Measurements from ENCODE around the gene PERM1.

The PERM1 gene

DNA sequence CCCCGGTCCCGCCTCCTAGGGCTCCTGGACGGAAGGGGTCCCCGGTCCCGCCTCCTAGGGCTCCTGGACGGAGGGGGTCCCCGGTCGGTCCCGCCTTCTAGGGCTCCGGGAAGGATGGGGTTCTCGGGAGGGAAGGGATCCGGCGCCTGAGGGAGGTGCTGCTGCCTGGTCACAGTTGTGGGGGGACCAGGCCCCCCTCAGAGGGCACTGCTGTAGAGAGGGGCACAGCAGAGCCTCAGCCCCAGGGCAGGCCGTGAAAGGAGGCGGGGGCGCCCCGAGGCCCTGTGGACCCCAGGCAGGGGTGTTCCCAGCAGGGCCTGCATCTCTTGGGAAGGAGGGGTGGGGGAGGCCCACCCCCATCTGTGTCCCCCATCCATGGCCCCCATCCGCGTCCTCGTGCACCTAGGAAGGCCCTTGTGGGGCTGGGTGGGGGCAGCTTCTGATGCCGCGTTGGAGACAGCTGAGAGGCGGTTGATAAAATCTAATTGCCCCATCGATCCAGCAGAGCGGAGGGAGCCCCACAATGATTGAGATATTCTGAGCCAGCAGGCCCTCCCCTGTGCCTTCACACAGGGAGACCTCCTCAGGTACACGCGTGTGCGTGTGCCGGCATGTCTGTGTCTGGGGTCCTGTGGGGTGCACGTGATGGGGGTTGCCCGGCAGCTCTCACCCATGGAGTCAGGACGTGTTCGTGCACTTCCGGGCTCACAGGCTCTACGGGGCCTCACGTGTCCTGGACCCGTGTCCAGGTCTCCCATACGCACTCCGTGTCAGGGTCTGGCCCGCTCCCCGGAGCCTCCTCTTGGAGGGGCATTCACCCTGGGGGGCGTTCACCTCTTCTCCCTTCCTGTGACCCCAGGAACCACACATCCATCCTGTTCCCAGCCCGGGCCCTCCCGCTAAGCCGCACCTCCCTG lies 45.3 kb downstream of the PERM1 start:
- Histone ChIP-seq H3K27me3 (peaks cover 69 to 89% (median 83%) of the 10 kb centered on the region in 11 experiments), H3K9me3 (replicated peaks in 1 of 11) (no peaks in the 10 kb centered on the region), H4K20me1 (peaks cover 0 to 86% (median 71%) of the 10 kb centered on the region in 11 experiments; a peak in 19 of 22 replicates), H3K9ac (no peak overlapping the region), H3K4me1 (peaks cover 24 to 79% (median 74%) of the 10 kb centered on the region in 10 experiments; a peak in 19 of 20 replicates), H3K4me2 (peak overlapping the region in 8 of 11 experiments; percentile 35 to 63 (median 53); a peak in 13 of 22 replicates), H3K4me3 (no peak overlapping the region), H3K27ac (no peak overlapping the region), H3K36me3 (no peaks in the 10 kb centered on the region)
- no peak for TF ChIP-seq Cebpa-rat (IDR thresholded peaks at IDR 0.05)

DNA sequence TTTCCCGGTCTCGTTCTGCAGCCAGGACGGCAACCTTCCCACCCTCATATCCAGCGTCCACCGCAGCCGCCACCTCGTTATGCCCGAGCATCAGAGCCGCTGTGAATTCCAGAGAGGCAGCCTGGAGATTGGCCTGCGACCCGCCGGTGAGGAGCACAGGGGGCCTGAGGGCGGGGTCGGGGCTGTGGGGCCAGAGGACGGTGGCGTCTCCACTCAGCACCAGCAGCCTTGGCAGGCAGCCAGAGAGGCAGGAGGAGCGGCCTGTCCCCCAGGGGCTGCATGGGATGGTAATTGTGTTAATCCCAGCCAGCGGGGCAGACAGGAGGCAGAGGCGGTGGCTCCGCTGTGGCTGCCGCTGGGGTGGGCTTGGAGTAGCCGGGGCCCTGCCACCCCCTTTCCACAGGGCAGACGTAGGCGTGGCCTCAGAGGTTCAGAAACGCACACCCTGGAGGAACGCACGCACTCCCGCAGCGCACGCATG lies 46.1 kb downstream of the PERM1 start:
- H4K20me1 ChIP-seq, result peaks cover 0 to 86% (median 64%) of the 10 kb centered on the region in 11 experiments; a peak in 19 of 22 replicates
- H3K9ac ChIP-seq, result no peak overlapping the region
- H3K4me2 ChIP-seq, result peak overlapping the region in 8 of 11 experiments; percentile 35 to 63 (median 53); a peak in 15 of 22 replicates
- TF ChIP-seq Cebpa-rat (IDR thresholded peaks at IDR 0.05), result no peak
- H3K4me1 ChIP-seq, result peaks cover 15 to 78% (median 73%) of the 10 kb centered on the region in 10 experiments; a peak in 19 of 20 replicates
- peaks cover 61 to 86% (median 75%) of the 10 kb centered on the region in 11 experiments for H3K27me3 ChIP-seq
- no peak overlapping the region for H3K27ac ChIP-seq
- no peak overlapping the region for H3K4me3 ChIP-seq
- H3K36me3 ChIP-seq, result no peaks in the 10 kb centered on the region
- no peaks in the 10 kb centered on the region for H3K9me3 ChIP-seq (replicated peaks in 1 of 11)

DNA sequence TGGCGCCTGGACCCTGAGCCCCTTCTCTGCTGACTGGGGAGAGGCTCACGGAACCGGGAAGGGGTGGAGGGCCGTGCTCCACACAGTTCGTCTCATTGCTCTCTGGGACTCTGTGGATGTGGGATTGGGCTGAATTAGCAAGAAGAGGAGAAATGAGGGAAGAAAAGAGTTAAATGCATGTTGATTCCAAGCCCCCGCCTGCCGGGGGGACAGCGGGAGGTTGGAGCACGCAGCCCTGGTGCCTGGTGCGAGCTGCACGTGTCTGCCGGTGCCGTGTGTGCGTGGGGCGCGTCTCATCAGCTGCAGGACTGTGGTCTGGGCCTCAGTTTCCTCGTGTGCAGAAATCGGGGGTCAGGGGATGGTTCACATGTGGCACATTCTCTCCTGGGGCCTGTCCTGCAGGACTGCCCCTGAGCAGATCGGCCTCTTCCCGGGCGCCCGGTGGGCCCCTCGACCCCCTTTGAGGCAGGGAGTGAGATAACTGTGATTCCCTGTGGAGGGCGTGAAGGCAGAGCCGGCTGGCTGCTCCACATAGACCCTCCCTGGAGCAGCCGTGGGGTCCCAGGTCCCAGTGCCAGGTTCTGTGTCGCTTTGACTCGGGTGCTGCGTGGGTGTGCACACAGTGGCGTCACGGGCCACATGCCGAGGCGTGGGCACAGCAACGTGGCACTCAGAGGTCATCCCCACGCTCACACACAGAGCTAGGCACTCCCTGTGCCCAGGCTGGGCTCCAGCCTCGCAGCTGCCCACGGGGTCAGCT lies 46.7 kb downstream of the PERM1 start:
- H3K4me3 ChIP-seq, result no peak overlapping the region
- peaks cover 9 to 78% (median 73%) of the 10 kb centered on the region in 10 experiments; a peak in 19 of 20 replicates for H3K4me1 ChIP-seq
- peaks cover 0 to 86% (median 58%) of the 10 kb centered on the region in 11 experiments; a peak in 18 of 22 replicates for H4K20me1 ChIP-seq
- H3K27ac ChIP-seq, result no peak overlapping the region
- no peak overlapping the region for H3K9ac ChIP-seq
- H3K36me3 ChIP-seq, result no peaks in the 10 kb centered on the region
- H3K27me3 ChIP-seq, result peaks cover 55 to 85% (median 69%) of the 10 kb centered on the region in 11 experiments
- TF ChIP-seq Cebpa-rat (IDR thresholded peaks at IDR 0.05), result no peak
- no peaks in the 10 kb centered on the region for H3K9me3 ChIP-seq (replicated peaks in 1 of 11)
- H3K4me2 ChIP-seq, result peak overlapping the region in 7 of 11 experiments; percentile 35 to 63 (median 54); a peak in 11 of 22 replicates

DNA sequence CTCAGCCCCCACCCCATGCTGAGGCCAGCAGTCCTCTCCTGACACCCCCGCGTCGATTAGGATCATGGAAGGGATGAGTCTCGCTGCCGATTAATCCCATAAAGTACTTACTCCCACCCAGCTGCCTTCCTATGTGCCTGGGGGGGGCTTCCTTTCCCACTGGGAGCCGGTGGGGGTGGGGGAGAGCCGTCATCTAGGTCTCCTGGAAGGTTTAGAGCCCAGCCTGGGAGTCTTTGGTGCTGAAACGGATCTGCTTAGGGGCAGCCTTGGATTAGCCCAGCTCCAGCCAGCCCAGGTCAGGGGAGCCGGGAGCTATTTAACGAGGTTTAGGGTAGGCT lies 48.3 kb downstream of the PERM1 start:
- no peak overlapping the region for H3K4me3 ChIP-seq
- H3K9ac ChIP-seq, result no peak overlapping the region
- peaks cover 41 to 84% (median 62%) of the 10 kb centered on the region in 11 experiments for H3K27me3 ChIP-seq
- peaks cover 4 to 68% (median 58%) of the 10 kb centered on the region in 10 experiments; a peak in 18 of 20 replicates for H3K4me1 ChIP-seq
- H3K9me3 ChIP-seq (replicated peaks in 1 of 11), result no peaks in the 10 kb centered on the region
- H3K4me2 ChIP-seq, result peak overlapping the region in 6 of 11 experiments; percentile 81 to 96 (median 86); a peak in 10 of 22 replicates
- TF ChIP-seq Cebpa-rat (IDR thresholded peaks at IDR 0.05), result no peak
- H3K27ac ChIP-seq, result no peak overlapping the region
- H3K36me3 ChIP-seq, result no peaks in the 10 kb centered on the region
- H4K20me1 ChIP-seq, result peaks cover 0 to 86% (median 50%) of the 10 kb centered on the region in 11 experiments; a peak in 18 of 22 replicates

DNA sequence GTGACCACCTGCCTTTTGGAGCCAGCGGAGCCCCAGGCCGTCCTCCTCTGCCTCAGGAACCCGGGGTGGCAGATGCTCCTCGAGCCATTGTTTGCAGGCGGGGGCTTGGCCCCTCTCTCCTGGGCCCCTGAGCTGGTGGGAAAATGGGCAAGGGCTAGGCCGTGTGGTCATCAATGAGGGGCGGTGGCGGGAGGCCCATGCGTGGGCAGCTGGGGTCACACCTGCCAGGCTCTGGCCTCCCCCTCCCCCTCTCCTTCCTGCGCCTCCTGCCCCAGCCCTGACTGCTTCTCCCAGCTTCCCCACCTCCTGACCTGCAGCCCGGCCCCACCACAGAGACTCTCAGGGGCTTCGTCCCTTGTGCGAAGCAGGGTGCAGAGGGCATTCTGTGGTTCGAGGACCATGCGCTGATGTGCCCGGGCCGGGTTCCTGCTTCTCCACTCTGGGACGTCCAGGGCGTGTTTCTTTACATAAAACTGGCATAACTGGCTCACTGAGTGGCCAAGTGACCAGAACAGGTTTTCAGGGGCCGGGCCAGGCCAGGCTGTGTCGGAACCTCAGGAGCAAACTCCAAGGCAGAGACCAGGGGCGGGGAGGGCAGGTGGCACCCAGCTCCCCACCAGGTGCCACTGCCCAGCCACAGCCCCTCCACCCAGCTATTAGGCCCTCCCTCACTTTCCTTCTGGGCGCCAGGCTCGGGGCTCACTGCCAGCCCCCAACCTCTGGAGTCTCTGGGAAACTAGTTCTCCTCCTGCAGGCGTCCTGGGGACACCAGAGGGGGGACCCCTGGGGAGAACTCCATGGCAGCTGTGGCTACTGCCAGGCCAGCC lies 48.9 kb downstream of the PERM1 start:
- H3K9ac ChIP-seq, result no peak overlapping the region
- H3K9me3 ChIP-seq (replicated peaks in 1 of 11), result no peaks in the 10 kb centered on the region
- no peak overlapping the region for H3K27ac ChIP-seq
- no peaks in the 10 kb centered on the region for H3K36me3 ChIP-seq
- H3K27me3 ChIP-seq, result peaks cover 40 to 83% (median 61%) of the 10 kb centered on the region in 11 experiments
- H3K4me1 ChIP-seq, result peaks cover 4 to 65% (median 52%) of the 10 kb centered on the region in 10 experiments; a peak in 18 of 20 replicates
- peaks cover 0 to 86% (median 44%) of the 10 kb centered on the region in 11 experiments; a peak in 18 of 22 replicates for H4K20me1 ChIP-seq
- no peak for TF ChIP-seq Cebpa-rat (IDR thresholded peaks at IDR 0.05)
- no peak overlapping the region for H3K4me3 ChIP-seq
- peak overlapping the region in 8 of 11 experiments; percentile 69 to 96 (median 86); a peak in 17 of 22 replicates for H3K4me2 ChIP-seq

DNA sequence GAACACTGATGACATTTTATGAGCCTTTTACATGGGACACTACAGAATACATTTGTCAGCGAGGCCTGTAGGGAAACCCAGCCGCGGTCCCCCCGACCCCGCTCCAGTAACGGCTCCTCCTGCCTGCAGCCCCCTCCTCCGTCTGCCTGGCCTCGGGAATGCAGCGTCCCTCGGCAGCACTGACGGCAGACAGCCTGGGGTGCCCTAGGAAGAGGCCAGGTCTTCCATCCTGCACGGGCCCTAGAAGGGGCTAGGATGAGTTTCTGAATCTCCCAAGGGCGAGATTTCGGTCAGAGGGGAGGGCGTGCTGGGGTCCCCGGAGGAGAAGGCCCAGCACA lies 49.8 kb downstream of the PERM1 start:
- Histone ChIP-seq H3K4me1 (peaks cover 4 to 67% (median 49%) of the 10 kb centered on the region in 10 experiments; a peak in 18 of 20 replicates), H3K27me3 (peaks cover 48 to 88% (median 64%) of the 10 kb centered on the region in 11 experiments), H4K20me1 (peaks cover 0 to 88% (median 46%) of the 10 kb centered on the region in 11 experiments; a peak in 18 of 22 replicates), H3K9ac (peak overlapping the region in 2 of 11 experiments; percentile 24 to 27; a peak in 1 of 22 replicates), H3K9me3 (replicated peaks in 1 of 11) (no peaks in the 10 kb centered on the region), H3K4me2 (peak overlapping the region; percentile 29 to 96 (median 81); a peak in 20 of 22 replicates), H3K36me3 (no peaks in the 10 kb centered on the region), H3K27ac (no peak overlapping the region), H3K4me3 (no peak overlapping the region)
- TF ChIP-seq Cebpa-rat (IDR thresholded peaks at IDR 0.05), result no peak

DNA sequence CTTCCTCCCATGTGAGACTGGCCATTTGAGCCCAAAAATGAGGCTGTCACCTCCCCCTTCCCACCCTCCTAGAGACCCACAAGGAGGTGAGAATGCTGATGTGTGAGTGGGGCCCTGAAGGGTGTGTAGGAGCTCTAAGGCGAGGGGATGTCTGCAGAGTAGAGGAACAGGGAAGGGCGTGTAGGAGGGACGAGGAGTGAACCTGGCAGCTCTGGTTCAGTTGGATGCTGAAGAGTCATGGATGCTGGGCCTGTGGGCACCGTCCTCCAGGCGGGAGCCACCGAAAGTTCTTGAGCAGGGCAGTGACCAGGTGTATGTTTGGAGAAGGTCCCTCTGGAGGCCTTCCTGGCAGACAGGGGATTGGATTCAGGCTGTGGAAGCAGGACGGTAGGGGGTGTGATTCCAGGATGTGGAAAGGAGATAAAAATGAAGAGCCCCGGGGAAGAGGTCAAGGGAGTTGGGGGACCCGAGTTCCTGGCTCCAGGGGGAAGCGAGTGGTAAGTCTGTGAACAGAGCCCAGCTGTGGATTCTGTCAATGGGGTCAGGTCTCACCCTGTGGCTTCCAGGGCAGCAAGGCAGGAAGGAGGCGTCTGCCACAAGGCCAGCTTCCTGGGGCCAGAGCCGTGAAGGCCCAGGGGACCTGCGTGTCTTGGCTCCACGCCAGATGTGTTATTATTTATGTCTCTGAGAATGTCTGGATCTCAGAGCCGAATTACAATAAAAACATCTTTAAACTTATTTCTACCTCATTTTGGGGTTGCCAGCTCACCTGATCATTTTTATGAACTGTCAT lies 50.3 kb downstream of the PERM1 start:
- peak overlapping the region; percentile 29 to 96 (median 81); a peak in 21 of 22 replicates for H3K4me2 ChIP-seq
- no peaks in the 10 kb centered on the region for H3K9me3 ChIP-seq (replicated peaks in 1 of 11)
- H3K27ac ChIP-seq, result no peak overlapping the region
- H3K27me3 ChIP-seq, result peaks cover 49 to 88% (median 64%) of the 10 kb centered on the region in 11 experiments
- peak overlapping the region in 4 of 11 experiments; percentile 2 to 42 (median 18); a peak in 2 of 22 replicates for H3K9ac ChIP-seq
- no peak for TF ChIP-seq Cebpa-rat (IDR thresholded peaks at IDR 0.05)
- H3K36me3 ChIP-seq, result no peaks in the 10 kb centered on the region
- H3K4me1 ChIP-seq, result peaks cover 4 to 70% (median 50%) of the 10 kb centered on the region in 10 experiments; a peak in 18 of 20 replicates
- H3K4me3 ChIP-seq, result 0 out of 20 replicates have a peak overlapping the region, but pooled peaks of 1 of the 10 experiments have one; percentile 2
- H4K20me1 ChIP-seq, result peaks cover 0 to 89% (median 51%) of the 10 kb centered on the region in 11 experiments; a peak in 19 of 22 replicates

Data from BLaER1 treated with 17β-estradiol and CSF1 and Interleukin-3, amounts not matched to agents 10 nM and 100 nM (cell line).